CD14-positive monocyte (primary cell): ENCODE measurements around the gene HLCS. TPM values are rescaled to one million over a fixed set of nuclear protein-coding genes. Genes with fewer than 3 reads are reported as not detected.
A peak's percentile ranks its signal among the peaks of the same experiment; 100 is the strongest.

ENCODE experiments used
- DNase-seq, 3 donors: peaks; one replicate each; pipeline ENCODE4 v3.0.0-alpha.2; 2011 to 2022
- H2AFZ ChIP-seq: 2 replicates; pipeline ENCODE4 v1.6.0; 2012; ENCODE audit warnings: mild to moderate bottlenecking, low read depth, low read length, inconsistent platforms; ENCODE audit not compliant: insufficient read depth, poor library complexity, severe bottlenecking
- H3K27ac ChIP-seq, 2 donors: 1 replicate in 1 of 2; 2 replicates in 1 of 2; pipeline ENCODE4 v1.5.1; 2012 to 2013; ENCODE audit warnings: low read length in 2 of 2, control low read depth in 1 of 2, inconsistent platforms in 1 of 2, low read depth in 1 of 2, mild to moderate bottlenecking in 1 of 2
- H3K27me3 ChIP-seq, 2 donors: one replicate each; pipeline versions ENCODE4 v1.6.0 to v1.6.1; 2011 to 2013; ENCODE audit warnings: low read length in 2 of 2; ENCODE audit not compliant: control insufficient read depth in 2 of 2, insufficient read depth in 2 of 2
- H3K36me3 ChIP-seq, 2 donors: replicated peaks in 1 of 2; 1 replicate in 1 of 2; 2 replicates in 1 of 2; pipeline versions ENCODE4 v1.5.1 to v1.6.1; 2012 to 2013; ENCODE audit warnings: low read length in 2 of 2, control low read depth in 1 of 2, inconsistent platforms in 1 of 2, mild to moderate bottlenecking in 1 of 2; ENCODE audit not compliant: insufficient read depth in 2 of 2, control insufficient read depth in 1 of 2
- H3K4me1 ChIP-seq, 2 donors: 1 replicate in 1 of 2; 2 replicates in 1 of 2; pipeline versions ENCODE4 v1.5.1 to v1.6.1; 2012 to 2013; ENCODE audit warnings: low read length in 2 of 2, control low read depth in 1 of 2, inconsistent platforms in 1 of 2, mild to moderate bottlenecking in 1 of 2, moderate library complexity in 1 of 2; ENCODE audit not compliant: insufficient read depth in 2 of 2, control insufficient read depth in 1 of 2
- H3K4me2 ChIP-seq: replicated peaks from 2 replicates; pipeline ENCODE3; 2012; ENCODE audit warnings: low read length, moderate library complexity, mild to moderate bottlenecking; ENCODE audit not compliant: poor library complexity, severe bottlenecking; ENCODE audit errors: extremely low read depth
- H3K4me3 ChIP-seq, 3 experiments: fragments of 200-600 bp in 1 of 3; sonication (generic) in 1 of 3; replicated peaks in 1 of 3; 1 replicate in 2 of 3; 2 replicates in 1 of 3; pipeline ENCODE4 v1.5.1; 2011 to 2013; ENCODE audit warnings: low read length in 3 of 3, mild to moderate bottlenecking in 3 of 3, control low read depth in 2 of 3, low read depth in 2 of 3, inconsistent platforms in 1 of 3, moderate library complexity in 1 of 3
- H3K79me2 ChIP-seq: 2 replicates; pipeline ENCODE4 v1.6.0; 2012; ENCODE audit warnings: mild to moderate bottlenecking, control low read depth, inconsistent platforms, low read length, moderate library complexity; ENCODE audit not compliant: insufficient read depth
- H3K9ac ChIP-seq: 2 replicates; pipeline ENCODE4 v1.6.0; 2017; ENCODE audit warnings: low read length, mild to moderate bottlenecking; ENCODE audit not compliant: insufficient read depth, poor library complexity, severe bottlenecking
- H3K9me3 ChIP-seq, 2 donors: replicated peaks in 1 of 2; 1 replicate in 1 of 2; 2 replicates in 1 of 2; pipeline versions ENCODE4 v1.5.1 to v1.6.1; 2012 to 2013; ENCODE audit warnings: low read length in 2 of 2, control low read depth in 1 of 2; ENCODE audit not compliant: control insufficient read depth in 1 of 2, insufficient read depth in 1 of 2
- H4K20me1 ChIP-seq: 2 replicates; pipeline ENCODE4 v1.6.0; 2012; ENCODE audit warnings: mild to moderate bottlenecking, low read length, control low read depth, moderate library complexity; ENCODE audit not compliant: insufficient read depth
- H3K27ac Mint-ChIP-seq, 7 donors: one replicate each; pipeline ENCODE4 v1.8.0; 2020; ENCODE audit warnings: mild to moderate bottlenecking in 7 of 7, mixed read lengths in 7 of 7, moderate library complexity in 6 of 7, inconsistent platforms in 2 of 7
- H3K27me3 Mint-ChIP-seq, 3 donors: one replicate each; pipeline ENCODE4 v1.8.0; 2021 to 2022; ENCODE audit warnings: low read depth in 3 of 3, mild to moderate bottlenecking in 3 of 3, mixed read lengths in 3 of 3, moderate library complexity in 3 of 3, inconsistent platforms in 1 of 3
- H3K36me3 Mint-ChIP-seq, 2 donors: one replicate each; pipeline ENCODE4 v1.8.0; 2020; ENCODE audit warnings: mixed read lengths in 2 of 2, inconsistent platforms in 1 of 2, mild to moderate bottlenecking in 1 of 2
- H3K4me1 Mint-ChIP-seq: one replicate; pipeline ENCODE4 v1.8.0; 2020; ENCODE audit warnings: mild to moderate bottlenecking, mixed read lengths
- H3K4me3 Mint-ChIP-seq, 2 donors: one replicate each; pipeline ENCODE4 v1.8.0; 2020; ENCODE audit warnings: mild to moderate bottlenecking in 2 of 2, mixed read lengths in 2 of 2, moderate library complexity in 1 of 2
- H3K9me3 Mint-ChIP-seq, 7 donors: one replicate each; pipeline ENCODE4 v1.8.0; 2020 to 2022; ENCODE audit warnings: mixed read lengths in 7 of 7, mild to moderate bottlenecking in 6 of 7, moderate library complexity in 6 of 7, inconsistent platforms in 2 of 7
- CTCF ChIP-seq: fragments of 200-600 bp; IDR thresholded peaks from one replicate; pipeline ENCODE4 v1.8.0; 2022; ENCODE audit warnings: antibody characterized with exemption, mild to moderate bottlenecking
- WGBS: methylation state at CpG from one replicate; pipeline ENCODE4 v1.1.5; 2013; ENCODE audit warnings: missing lambda C conversion rate; ENCODE audit not compliant: insufficient coverage; 5-methylcytosine and 5-hydroxymethylcytosine counted together
- intact Hi-C, 2 donors: fragments of 100-400 bp; cut with micrococcal nuclease; formaldehyde crosslinking; loops; one replicate each; pipeline versions ENCODE4 v1.15.0 to v1.15.1; 2023
- polyA plus RNA-seq, 3 donors: library from polyadenylated mRNA; depleted of rRNA in 1 of 3; unstranded in 2 of 3; stranded (reverse) in 1 of 3; fragments of 300-500 nt in 2 of 3; fragments of >200 nt in 1 of 3; fragmentation: Illumina TruSeq in 2 of 3; gene quantifications; 1 replicate in 2 of 3; 2 replicates in 1 of 3; pipeline ENCODE4 v1.2.3, GENCODE V29; 2012 to 2021

The HLCS gene
- polyA plus RNA-seq, 3 donors: 2.1 to 3.1 (median 2.2) TPM

DNA sequence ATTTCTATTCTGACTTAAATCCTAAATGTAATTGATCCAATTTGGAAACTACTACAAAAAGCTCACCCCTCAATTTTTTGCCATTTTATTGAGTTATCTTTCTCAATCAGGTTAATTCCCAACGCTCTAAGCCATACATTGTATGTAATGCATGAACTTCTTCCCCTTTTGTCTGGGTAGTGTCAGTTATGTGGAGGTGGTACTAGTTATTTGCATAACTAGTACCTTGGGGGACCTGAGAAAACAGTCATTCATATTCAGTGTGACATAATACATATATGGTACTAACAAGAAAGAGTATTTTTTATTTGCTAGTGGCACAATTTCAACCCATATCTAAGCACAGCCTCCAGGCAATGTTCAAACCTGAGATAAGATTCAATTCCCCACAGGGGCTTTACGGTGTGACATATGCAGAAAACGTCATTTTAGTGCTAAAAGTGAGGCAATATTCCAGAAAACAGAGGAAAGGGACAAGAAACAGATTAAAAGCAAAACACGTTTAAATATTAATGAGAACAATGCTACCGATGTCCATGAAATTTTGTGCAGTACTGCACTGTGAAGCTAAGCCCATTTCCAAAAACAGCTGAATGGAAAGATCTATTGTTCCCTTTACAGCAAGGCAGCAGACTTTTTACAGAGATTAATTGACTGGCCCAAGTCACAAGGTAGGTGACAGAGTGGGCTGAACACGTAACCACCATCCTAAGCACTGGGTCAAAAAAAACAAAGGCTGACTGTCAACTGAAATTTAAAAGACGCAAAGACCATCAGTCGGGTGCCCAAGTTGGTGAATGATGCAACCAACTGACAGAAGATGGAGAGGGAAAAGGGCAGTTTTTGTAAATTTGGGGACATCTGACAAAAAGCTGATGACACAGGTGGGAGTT is 1.4 kb downstream of the HLCS start:
- intact Hi-C loops: no loop called here
- H3K4me1 ChIP-seq: peaks cover 11 to 12% of the 10 kb centered on the region in 2 donors
- peak overlapping the region in 2 of 7 donors; percentile 16 to 57 for H3K27ac Mint-ChIP-seq

DNA sequence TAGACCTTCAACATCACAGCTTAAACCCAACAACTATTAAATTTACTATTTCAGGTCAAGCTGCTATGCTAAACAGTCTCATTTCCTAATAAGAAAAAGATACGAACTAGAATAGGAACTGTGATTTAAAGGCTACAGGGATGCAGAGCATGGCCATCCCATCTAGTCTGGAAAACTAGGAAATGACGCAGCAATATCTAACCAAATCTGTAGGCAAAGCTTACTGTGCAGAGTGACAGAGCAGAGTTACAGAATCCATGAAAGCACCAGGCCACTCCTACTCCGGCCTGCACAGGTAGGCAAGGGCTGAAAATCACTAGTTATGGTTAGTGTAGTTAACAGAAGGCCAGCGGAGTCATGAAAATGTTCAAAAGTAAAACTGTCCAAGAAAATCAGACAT is 2.1 kb downstream of the HLCS start:
- no peak overlapping the region for H3K4me3 ChIP-seq
- no peak overlapping the region for H3K27ac ChIP-seq
- 33% methylated on average over 1 of the region's 4 CpGs for WGBS
- no peaks in the 10 kb centered on the region for H3K9me3 ChIP-seq
- H4K20me1 ChIP-seq: no peaks in the 10 kb centered on the region
- Mint-ChIP-seq H3K36me3 (peaks cover 2 to 3% of the 10 kb centered on the region in 2 donors), H3K27ac (no peak overlapping the region), H3K9me3 (peaks cover 0 to 5% (median 0%) of the 10 kb centered on the region in 7 donors), H3K27me3 (peaks cover 7 to 19% (median 12%) of the 10 kb centered on the region in 3 donors), H3K4me1 (peaks cover 22% of the 10 kb centered on the region), H3K4me3 (no peak overlapping the region)
- peaks cover 11 to 12% of the 10 kb centered on the region in 2 donors for H3K4me1 ChIP-seq
- intact Hi-C loops: no loop called here
- H3K36me3 ChIP-seq: no peaks in the 10 kb centered on the region
- H3K4me2 ChIP-seq: no peak overlapping the region
- peaks cover 0 to 14% of the 10 kb centered on the region in 2 donors for H3K27me3 ChIP-seq
- H3K9ac ChIP-seq: no peak overlapping the region
- TF ChIP-seq CTCF: no peak
- DNase-seq: no peak
- no peaks in the 10 kb centered on the region for H3K79me2 ChIP-seq
- no peak overlapping the region for H2AFZ ChIP-seq

More for the DNA sequence above, 1.4 kb downstream of the HLCS start:
- Histone ChIP-seq H2AFZ (peak overlapping the region; percentile 76), H3K4me2 (no peak overlapping the region), H3K9me3 (no peaks in the 10 kb centered on the region), H3K4me3 (peak overlapping the region in 1 of 3 experiments; percentile 71), H3K79me2 (no peaks in the 10 kb centered on the region), H3K27ac (no peak overlapping the region), H3K9ac (no peak overlapping the region), H3K27me3 (peaks cover 0 to 14% of the 10 kb centered on the region in 2 donors), H3K36me3 (no peaks in the 10 kb centered on the region), H4K20me1 (no peaks in the 10 kb centered on the region)
- Mint-ChIP-seq H3K36me3 (peaks cover 0 to 3% of the 10 kb centered on the region in 2 donors), H3K4me1 (peaks cover 22% of the 10 kb centered on the region), H3K4me3 (peak overlapping the region; percentile 74 to 86), H3K27me3 (peaks cover 8 to 19% (median 12%) of the 10 kb centered on the region in 3 donors), H3K9me3 (peaks cover 0 to 5% (median 0%) of the 10 kb centered on the region in 7 donors)
- no peak for DNase-seq
- 79% methylated on average over 5 of the region's 8 CpGs for WGBS
- no peak for TF ChIP-seq CTCF
